SK-N-SH (cell line): Measurements from ENCODE around the gene ACSM2B. TPM values are rescaled to one million over a fixed set of nuclear protein-coding genes. Genes with fewer than 3 reads are reported as not detected.
"Not testable (repeated sequence)": the region's sequence is repeated elsewhere in the genome, so short reads cannot be mapped to it uniquely, and the experiment has no call there.

Experiments
- CTCF ChIA-PET: fragments of 300-600, 350-600 bp; formaldehyde crosslinking; extraction: SDS; loops from one replicate; lab custom pipeline; 2021; lab: Yijun Ruan, JAX
- POLR2A ChIA-PET: fragments of 350-600 bp; sonication (Branson Sonifier 250); formaldehyde crosslinking; extraction: SDS; loops from one replicate; lab custom pipeline; 2020; ENCODE audit warnings: antibody characterized with exemption, inconsistent platforms; lab: Yijun Ruan, JAX
- DNase-seq: peaks from one replicate; pipeline ENCODE4 v3.0.0; 2012
- H2AFZ ChIP-seq: fragments of 200-600 bp; sonication (generic); 2 replicates; pipeline ENCODE4 v1.8.1; 2016; ENCODE audit warnings: antibody characterized with exemption, mild to moderate bottlenecking, low read depth
- H3F3A ChIP-seq: fragments of 200-600 bp; sonication (generic); replicated peaks from 2 replicates; pipeline ENCODE3; 2016; ENCODE audit warnings: antibody characterized with exemption, mild to moderate bottlenecking; ENCODE audit not compliant: insufficient read depth
- H3K27ac ChIP-seq, 2 experiments: fragments of 200-500 bp in 1 of 2; fragments of 200-600 bp in 1 of 2; sonication (Bioruptor generic) in 1 of 2; sonication (generic), shearing (Covaris generic) in 1 of 2; 2 replicates each; pipeline versions ENCODE4 v1.5.1 to v1.6.1; 2014 to 2016; ENCODE audit warnings: low read depth in 2 of 2, inconsistent platforms in 1 of 2, low read length in 1 of 2, mild to moderate bottlenecking in 1 of 2, mixed read lengths in 1 of 2
- H3K27me3 ChIP-seq: fragments of 200-600 bp; sonication (generic), shearing (Covaris generic); 2 replicates; pipeline ENCODE4 v1.6.1; 2016; ENCODE audit warnings: mixed run types; ENCODE audit not compliant: insufficient read depth
- H3K36me3 ChIP-seq, 2 experiments: fragments of 200-500 bp in 1 of 2; fragments of 200-600 bp in 1 of 2; sonication (Bioruptor generic) in 1 of 2; sonication (generic) in 1 of 2; replicated peaks in 1 of 2; 2 replicates each; pipeline versions ENCODE3 to v1.5.1; 2014 to 2016; ENCODE audit warnings: low read length in 1 of 2, mild to moderate bottlenecking in 1 of 2; ENCODE audit not compliant: insufficient read depth in 2 of 2, control insufficient read depth in 1 of 2
- H3K4me1 ChIP-seq, 2 experiments: fragments of 200-500 bp in 1 of 2; fragments of 200-600 bp in 1 of 2; sonication (Bioruptor generic) in 1 of 2; sonication (generic), shearing (Covaris generic) in 1 of 2; 2 replicates each; pipeline versions ENCODE4 v1.5.1 to v1.6.1; 2014 to 2016; ENCODE audit warnings: low read depth in 1 of 2, low read length in 1 of 2, mixed run types in 1 of 2; ENCODE audit not compliant: insufficient read depth in 2 of 2, control insufficient read depth in 1 of 2
- H3K4me2 ChIP-seq: fragments of 200-600 bp; sonication (generic), shearing (Covaris generic); 2 replicates; pipeline ENCODE4 v1.6.1; 2017; ENCODE audit warnings: mixed run types
- H3K4me3 ChIP-seq, 2 experiments: fragments of 200-500 bp in 1 of 2; fragments of 200-600 bp in 1 of 2; sonication (Bioruptor generic) in 1 of 2; sonication (generic), shearing (Covaris generic) in 1 of 2; 2 replicates each; pipeline versions ENCODE4 v1.5.1 to v1.8.1; 2014 to 2016; ENCODE audit warnings: low read depth in 2 of 2, inconsistent platforms in 1 of 2, low read length in 1 of 2, mild to moderate bottlenecking in 1 of 2, mixed read lengths in 1 of 2, moderate library complexity in 1 of 2
- H3K79me2 ChIP-seq: fragments of 200-600 bp; sonication (generic); 2 replicates; pipeline ENCODE4 v1.8.1; 2017; ENCODE audit warnings: mild to moderate bottlenecking; ENCODE audit not compliant: insufficient read depth
- H3K9ac ChIP-seq: fragments of 200-600 bp; sonication (generic); 2 replicates; pipeline ENCODE4 v1.6.1; 2017; ENCODE audit warnings: mixed run types
- H3K9me2 ChIP-seq: fragments of 200-600 bp; sonication (generic); 2 replicates; pipeline ENCODE4 v1.6.1; 2017; ENCODE audit warnings: mixed run types
- H3K9me3 ChIP-seq: fragments of 200-600 bp; sonication (generic); 2 replicates; pipeline ENCODE4 v1.6.1; 2017; ENCODE audit warnings: mixed run types, mild to moderate bottlenecking, moderate library complexity
- H4K20me1 ChIP-seq: fragments of 200-600 bp; sonication (generic); 2 replicates; pipeline ENCODE4 v1.6.1; 2017; ENCODE audit warnings: mild to moderate bottlenecking, mixed run types; ENCODE audit not compliant: insufficient read depth
- EP300 ChIP-seq, 2 experiments: IDR thresholded peaks; 2 replicates each; pipeline versions ENCODE4 v1.4.0 to v1.6.1; 2012; ENCODE audit warnings: borderline replicate concordance in 1 of 2, low read depth in 1 of 2, low read length in 1 of 2
- EZH2phosphoT487 ChIP-seq: fragments of 200-600 bp; sonication (generic); IDR thresholded peaks from 2 replicates; pipeline ENCODE4 v1.6.1; 2017; ENCODE audit warnings: low read depth, mixed run types, mild to moderate bottlenecking, antibody characterized with exemption, moderate library complexity, borderline replicate concordance
- FOSL2 ChIP-seq: IDR thresholded peaks from 2 replicates; pipeline ENCODE4 v1.4.0; 2012; ENCODE audit warnings: low read depth, mild to moderate bottlenecking, moderate library complexity, borderline replicate concordance
- FOXJ3 ChIP-seq: sonication (generic); formaldehyde crosslinking; IDR thresholded peaks from 2 replicates; pipeline ENCODE4 v1.5.1; 2020; ENCODE audit warnings: mild to moderate bottlenecking, missing genetic modification reagents
- GABPA ChIP-seq: IDR thresholded peaks from 2 replicates; pipeline ENCODE4 v1.4.0; 2012; ENCODE audit warnings: low read depth, mild to moderate bottlenecking
- JUND ChIP-seq: IDR thresholded peaks from 2 replicates; pipeline ENCODE4 v1.4.0; 2012
- NFIC ChIP-seq: IDR thresholded peaks from 2 replicates; pipeline ENCODE4 v1.4.0; 2012; ENCODE audit warnings: borderline replicate concordance
- NRF1 ChIP-seq: IDR thresholded peaks from 2 replicates; pipeline ENCODE4 v1.6.1; 2012; ENCODE audit warnings: low read depth, mild to moderate bottlenecking, low read length
- PBX3 ChIP-seq: IDR thresholded peaks from 2 replicates; pipeline ENCODE4; 2012
- POLR2AphosphoS5 ChIP-seq: IDR thresholded peaks from 2 replicates; pipeline ENCODE4 v1.6.1; 2012; ENCODE audit warnings: low read depth, low read length
- RCOR1 ChIP-seq: fragments of 150-350 bp; IDR thresholded peaks from 2 replicates; pipeline ENCODE4 v1.6.1; 2017; ENCODE audit warnings: antibody characterized with exemption, low read length
- RXRA ChIP-seq: IDR thresholded peaks from 2 replicates; pipeline ENCODE4 v1.4.0; 2012; ENCODE audit warnings: low read depth, mild to moderate bottlenecking, borderline replicate concordance
- SIN3A ChIP-seq: IDR thresholded peaks from 2 replicates; pipeline ENCODE4 v1.6.1; 2012; ENCODE audit warnings: low read depth, mild to moderate bottlenecking, low read length, moderate library complexity, borderline replicate concordance
- SMC3 ChIP-seq: IDR thresholded peaks from 2 replicates; pipeline ENCODE4 v1.6.1; 2012; ENCODE audit warnings: low read depth, low read length, improper control_type of control experiment
- TCF12 ChIP-seq: IDR thresholded peaks from 2 replicates; pipeline ENCODE4 v1.4.0; 2012
- TEAD4 ChIP-seq: IDR thresholded peaks from 2 replicates; pipeline ENCODE4 v1.4.0; 2012; ENCODE audit warnings: mild to moderate bottlenecking, borderline replicate concordance; ENCODE audit not compliant: insufficient read depth
- YY1 ChIP-seq: IDR thresholded peaks from 2 replicates; pipeline ENCODE4 v1.4.0; 2012; ENCODE audit warnings: low read depth, mild to moderate bottlenecking
- WGBS: methylation state at CpG from one replicate; pipeline ENCODE4 v1.1.6; 2017; ENCODE audit warnings: low lambda C conversion rate; 5-methylcytosine and 5-hydroxymethylcytosine counted together
- polyA plus RNA-seq, 3 experiments: library from polyadenylated mRNA; depleted of rRNA; stranded (reverse); fragments of >200 nt; gene quantifications; 2 replicates each; pipeline ENCODE4 v1.2.3, GENCODE V29; 2012
- TF ChIP-seq, protein P1 (sequence below): IDR thresholded peaks from 2 replicates; pipeline ENCODE4 v1.4.0; 2012; ENCODE audit warnings: low read depth
- TF ChIP-seq, protein P2 (sequence below): IDR thresholded peaks from 2 replicates; pipeline ENCODE4 v1.4.0; 2012; ENCODE audit warnings: low read depth, borderline replicate concordance

ACSM2B gene
- polyA plus RNA-seq, 1 of the 3 experiments (the other 2 are of a cell fraction) = not detected

- H3K79me2 ChIP-seq, H3K9me2 ChIP-seq, H3K9ac ChIP-seq, H3K27me3 ChIP-seq, POLR2A ChIA-PET, H3K36me3 ChIP-seq, H3K9me3 ChIP-seq, H4K20me1 ChIP-seq, H3F3A ChIP-seq, CTCF ChIA-PET, H3K4me3 ChIP-seq, H2AFZ ChIP-seq, H3K4me1 ChIP-seq, H3K27ac ChIP-seq, DNase-seq, H3K4me2 ChIP-seq: not testable (repeated sequence)
- 5% methylated on average over 4 of the region's 5 CpGs for WGBS
Measured at GRCh38 chr16:20546278-20546853, 29.8 kb downstream of the ACSM2B start.

- H3K36me3 ChIP-seq, H3K79me2 ChIP-seq, H3K4me1 ChIP-seq, H3K9ac ChIP-seq, H3K27me3 ChIP-seq, H3K4me3 ChIP-seq, DNase-seq, H3K27ac ChIP-seq, H3K9me3 ChIP-seq, H2AFZ ChIP-seq, H4K20me1 ChIP-seq, H3K9me2 ChIP-seq, H3K4me2 ChIP-seq, H3F3A ChIP-seq, CTCF ChIA-PET, POLR2A ChIA-PET: not testable (repeated sequence)
- whole genome bisulfite sequencing = under 1% methylated on average over 5 of the region's 5 CpGs
Measured at GRCh38 chr16:20540603-20541316, 35.4 kb downstream of the ACSM2B start.

GRCh38 chr16:20538687-20539086 is 37.5 kb downstream of the ACSM2B start:
- H3K4me1 ChIP-seq = no peaks in the 10 kb centered on the region
- H2AFZ ChIP-seq = no peak overlapping the region
- no peak overlapping the region for H3K27ac ChIP-seq
- no peak for DNase-seq
- ChIA-PET CTCF (no interaction called here), POLR2A (no interaction called here)
- H3K79me2 ChIP-seq = no peaks in the 10 kb centered on the region
- no peaks in the 10 kb centered on the region for H3K36me3 ChIP-seq
- H3K9me3 ChIP-seq = no peaks in the 10 kb centered on the region
- no peak overlapping the region for H3K4me2 ChIP-seq
- no peaks in the 10 kb centered on the region for H3F3A ChIP-seq
- WGBS = 13% methylated on average over 5 of the region's 5 CpGs
- H4K20me1 ChIP-seq = no peaks in the 10 kb centered on the region
- H3K4me3 ChIP-seq = no peak overlapping the region
- H3K9me2 ChIP-seq = no peaks in the 10 kb centered on the region
- no peak overlapping the region for H3K9ac ChIP-seq
- no peaks in the 10 kb centered on the region for H3K27me3 ChIP-seq
- TF ChIP-seq, protein P1, sequence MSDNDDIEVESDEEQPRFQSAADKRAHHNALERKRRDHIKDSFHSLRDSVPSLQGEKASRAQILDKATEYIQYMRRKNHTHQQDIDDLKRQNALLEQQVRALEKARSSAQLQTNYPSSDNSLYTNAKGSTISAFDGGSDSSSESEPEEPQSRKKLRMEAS = no peak
- no peak for TF ChIP-seq TEAD4
- no peak for TF ChIP-seq FOXJ3 (CRISPR knock-in tag)
- TF ChIP-seq PBX3 = no peak
- TF ChIP-seq NFIC = no peak
- no peak for TF ChIP-seq RXRA
- no peak for TF ChIP-seq YY1
- TF ChIP-seq TCF12 = no peak
- no peak for TF ChIP-seq FOSL2
- TF ChIP-seq GABPA = no peak
- TF ChIP-seq, protein P2, sequence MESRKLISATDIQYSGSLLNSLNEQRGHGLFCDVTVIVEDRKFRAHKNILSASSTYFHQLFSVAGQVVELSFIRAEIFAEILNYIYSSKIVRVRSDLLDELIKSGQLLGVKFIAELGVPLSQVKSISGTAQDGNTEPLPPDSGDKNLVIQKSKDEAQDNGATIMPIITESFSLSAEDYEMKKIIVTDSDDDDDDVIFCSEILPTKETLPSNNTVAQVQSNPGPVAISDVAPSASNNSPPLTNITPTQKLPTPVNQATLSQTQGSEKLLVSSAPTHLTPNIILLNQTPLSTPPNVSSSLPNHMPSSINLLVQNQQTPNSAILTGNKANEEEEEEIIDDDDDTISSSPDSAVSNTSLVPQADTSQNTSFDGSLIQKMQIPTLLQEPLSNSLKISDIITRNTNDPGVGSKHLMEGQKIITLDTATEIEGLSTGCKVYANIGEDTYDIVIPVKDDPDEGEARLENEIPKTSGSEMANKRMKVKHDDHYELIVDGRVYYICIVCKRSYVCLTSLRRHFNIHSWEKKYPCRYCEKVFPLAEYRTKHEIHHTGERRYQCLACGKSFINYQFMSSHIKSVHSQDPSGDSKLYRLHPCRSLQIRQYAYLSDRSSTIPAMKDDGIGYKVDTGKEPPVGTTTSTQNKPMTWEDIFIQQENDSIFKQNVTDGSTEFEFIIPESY = no peak
- no peak for TF ChIP-seq SIN3A
- no peak for TF ChIP-seq SMC3
- no peak for TF ChIP-seq RCOR1
- no peak for TF ChIP-seq NRF1
- no peak for TF ChIP-seq POLR2AphosphoS5
- no peak for TF ChIP-seq JUND
- no peak for TF ChIP-seq EZH2phosphoT487
- no peak for TF ChIP-seq EP300 (IDR thresholded peaks at IDR 0.05; ENCODE audit: borderline replicate concordance in 1 of 2, low read depth in 1 of 2, low read length in 1 of 2)
